Caco-2 (cell line): ENCODE results near the gene ZXDC. TPM values are rescaled to one million over a fixed set of nuclear protein-coding genes. Genes with fewer than 3 reads are reported as not detected.

Experiments used
- BruUV-seq: library from RNA; stranded (reverse); fragments of 400-500 nt; replicated peaks from 2 replicates; lab custom pipeline; 2021; lab: Mats Ljungman, UMichigan
- CTCF ChIA-PET: fragments of 300-600 bp; sonication (Branson Sonifier 250); formaldehyde crosslinking; loops from one replicate; lab custom pipeline; 2022; ENCODE audit warnings: antibody characterized with exemption; lab: Charles Lee
- POLR2A ChIA-PET: fragments of 300-600 bp; sonication (Branson Sonifier 250); formaldehyde crosslinking; loops from one replicate; lab custom pipeline; 2022; ENCODE audit warnings: antibody characterized with exemption; lab: Charles Lee
- DNase-seq, 2 experiments: peaks; one replicate each; pipeline versions ENCODE4 v3.0.0 to v3.0.0-alpha.2; 2020 to 2022
- H3K27me3 ChIP-seq: replicated peaks from 2 replicates; pipeline ENCODE4 v1.6.0; 2011; ENCODE audit warnings: low read length; ENCODE audit not compliant: control insufficient read depth, insufficient read depth
- H3K36me3 ChIP-seq: 2 replicates; pipeline ENCODE4 v1.5.1; 2011; ENCODE audit warnings: low read length; ENCODE audit not compliant: control insufficient read depth, insufficient read depth
- H3K4me1 ChIP-seq: fragments of 250-450 bp; sonication (Bioruptor Pico); 2 replicates; pipeline ENCODE4 v1.5.1; 2020; ENCODE audit warnings: mild to moderate bottlenecking
- H3K4me3 ChIP-seq: 2 replicates; pipeline ENCODE4 v1.5.1; 2011; ENCODE audit warnings: low read depth, mild to moderate bottlenecking, control low read depth, low read length
- H3K9me3 ChIP-seq: fragments of 250-450 bp; sonication (Bioruptor Pico); 2 replicates; pipeline ENCODE4 v1.5.1; 2020; ENCODE audit warnings: mild to moderate bottlenecking, moderate library complexity
- H3K27ac Mint-ChIP-seq: one replicate; pipeline ENCODE4 v1.8.0; 2022; ENCODE audit warnings: mixed read lengths; ENCODE audit not compliant: unreplicated experiment
- H3K27me3 Mint-ChIP-seq: one replicate; pipeline ENCODE4 v1.8.0; 2022; ENCODE audit warnings: mixed read lengths; ENCODE audit not compliant: insufficient read depth, unreplicated experiment
- H3K36me3 Mint-ChIP-seq: one replicate; pipeline ENCODE4 v1.8.0; 2022; ENCODE audit warnings: mild to moderate bottlenecking, mixed read lengths; ENCODE audit not compliant: insufficient read depth, unreplicated experiment
- H3K4me1 Mint-ChIP-seq: one replicate; pipeline ENCODE4 v1.8.0; 2022; ENCODE audit warnings: low read depth, mixed read lengths; ENCODE audit not compliant: unreplicated experiment
- H3K4me3 Mint-ChIP-seq: one replicate; pipeline ENCODE4 v1.8.0; 2022; ENCODE audit warnings: mild to moderate bottlenecking, moderate library complexity, mixed read lengths; ENCODE audit not compliant: unreplicated experiment
- H3K9me3 Mint-ChIP-seq: one replicate; pipeline ENCODE4 v1.8.0; 2022; ENCODE audit warnings: mixed read lengths; ENCODE audit not compliant: unreplicated experiment
- intact Hi-C: fragments of 100-400 bp; cut with micrococcal nuclease; formaldehyde crosslinking; loops from one replicate; pipeline ENCODE4 v1.10.0; 2022; ENCODE audit not compliant: unreplicated experiment
- total RNA-seq: library from RNA; stranded (reverse); gene quantifications from 2 replicates; pipeline ENCODE4 v1.2.3, GENCODE V29; 2022
- TF ChIP-seq, protein P1 (sequence below), 2 experiments: fragments of 200-600 bp in 1 of 2; IDR thresholded peaks; 1 replicate in 1 of 2; 2 replicates in 1 of 2; pipeline versions ENCODE4 v1.5.1 to v1.8.0; 2011 to 2022; ENCODE audit warnings: antibody characterized with exemption in 1 of 2, control low read depth in 1 of 2, inconsistent platforms in 1 of 2, low read depth in 1 of 2, low read length in 1 of 2, mild to moderate bottlenecking in 1 of 2, moderate library complexity in 1 of 2; ENCODE audit not compliant: insufficient read depth in 1 of 2, severe bottlenecking in 1 of 2, unreplicated experiment in 1 of 2

Gene ZXDC
- total RNA-seq, 1 experiment from 2014 or later: 28.7 TPM

DNA sequence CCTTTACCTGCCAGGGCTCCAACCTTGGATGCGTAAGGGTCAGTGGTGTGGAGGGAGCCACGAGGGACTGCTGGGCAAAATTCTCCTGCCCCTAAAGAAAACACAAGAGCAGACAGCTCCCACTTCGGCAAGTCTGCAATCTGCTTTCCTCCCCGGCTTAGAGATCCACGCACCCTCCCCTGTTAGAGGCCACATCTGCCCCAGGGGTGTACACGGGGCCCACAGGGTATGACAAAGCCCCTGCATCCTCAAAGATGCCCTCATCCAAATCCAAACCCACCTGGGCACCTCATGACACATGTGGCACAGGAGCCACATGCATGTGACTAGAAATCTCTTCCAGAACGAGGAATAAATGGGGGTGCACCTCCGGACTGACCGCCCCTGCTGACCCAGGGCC, 25.5 kb downstream of the ZXDC start:
- H3K27ac Mint-ChIP-seq: no peak overlapping the region
- ChIA-PET POLR2A (no interaction called here), CTCF (no interaction called here)
- H3K36me3 ChIP-seq: no peaks in the 10 kb centered on the region; the same call in none of the 2 replicates
- no peak for DNase-seq
- intact Hi-C loops: no loop called here
- H3K36me3 Mint-ChIP-seq: peaks cover 30% of the 10 kb centered on the region
- no peaks in the 10 kb centered on the region for H3K27me3 Mint-ChIP-seq
- H3K4me1 Mint-ChIP-seq: peaks cover 8% of the 10 kb centered on the region
- no peaks in the 10 kb centered on the region for H3K27me3 ChIP-seq
- peaks cover 10% of the 10 kb centered on the region for H3K4me1 ChIP-seq
- H3K9me3 ChIP-seq: no peaks in the 10 kb centered on the region
- no peak overlapping the region for H3K4me3 ChIP-seq
- H3K4me3 Mint-ChIP-seq: no peak overlapping the region
- TF ChIP-seq, protein P1, sequence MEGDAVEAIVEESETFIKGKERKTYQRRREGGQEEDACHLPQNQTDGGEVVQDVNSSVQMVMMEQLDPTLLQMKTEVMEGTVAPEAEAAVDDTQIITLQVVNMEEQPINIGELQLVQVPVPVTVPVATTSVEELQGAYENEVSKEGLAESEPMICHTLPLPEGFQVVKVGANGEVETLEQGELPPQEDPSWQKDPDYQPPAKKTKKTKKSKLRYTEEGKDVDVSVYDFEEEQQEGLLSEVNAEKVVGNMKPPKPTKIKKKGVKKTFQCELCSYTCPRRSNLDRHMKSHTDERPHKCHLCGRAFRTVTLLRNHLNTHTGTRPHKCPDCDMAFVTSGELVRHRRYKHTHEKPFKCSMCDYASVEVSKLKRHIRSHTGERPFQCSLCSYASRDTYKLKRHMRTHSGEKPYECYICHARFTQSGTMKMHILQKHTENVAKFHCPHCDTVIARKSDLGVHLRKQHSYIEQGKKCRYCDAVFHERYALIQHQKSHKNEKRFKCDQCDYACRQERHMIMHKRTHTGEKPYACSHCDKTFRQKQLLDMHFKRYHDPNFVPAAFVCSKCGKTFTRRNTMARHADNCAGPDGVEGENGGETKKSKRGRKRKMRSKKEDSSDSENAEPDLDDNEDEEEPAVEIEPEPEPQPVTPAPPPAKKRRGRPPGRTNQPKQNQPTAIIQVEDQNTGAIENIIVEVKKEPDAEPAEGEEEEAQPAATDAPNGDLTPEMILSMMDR (IDR thresholded peaks at IDR 0.05; ENCODE audit: insufficient read depth in 1 of 2, low read depth in 1 of 2, low read length in 1 of 2, severe bottlenecking in 1 of 2, unreplicated experiment in 1 of 2): no peak
- no TSS peak for BruUV-seq
- no peaks in the 10 kb centered on the region for H3K9me3 Mint-ChIP-seq

DNA sequence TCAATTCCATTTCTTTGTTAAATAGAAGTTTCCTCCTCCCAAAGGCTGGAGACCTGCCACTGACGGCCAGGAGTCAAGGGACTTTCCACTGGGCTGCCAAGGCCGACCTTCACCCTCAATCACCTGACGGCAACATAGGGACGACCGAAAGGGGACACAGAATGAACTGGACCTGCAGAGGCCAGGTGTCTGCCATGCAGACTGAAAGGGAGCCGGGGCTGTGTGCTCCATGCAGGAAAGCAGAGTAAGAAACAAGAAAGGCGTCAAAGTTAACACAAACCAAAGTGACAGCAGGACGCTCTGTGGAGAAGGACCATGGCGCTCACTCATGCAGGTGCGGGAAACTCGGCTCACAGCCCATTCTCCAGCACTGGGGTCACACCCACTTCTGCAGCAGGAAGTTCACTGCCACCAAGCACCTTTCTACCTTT, 26.1 kb downstream of the ZXDC start:
- DNase-seq: no peak
- peaks cover 24% of the 10 kb centered on the region for H3K36me3 Mint-ChIP-seq
- CTCF ChIA-PET: no interaction called here
- intact Hi-C loops: no loop called here
- peaks cover 8% of the 10 kb centered on the region for H3K4me1 Mint-ChIP-seq
- no peaks in the 10 kb centered on the region for H3K9me3 ChIP-seq
- H3K27ac Mint-ChIP-seq: no peak overlapping the region
- H3K36me3 ChIP-seq: no peaks in the 10 kb centered on the region; the same call in none of the 2 replicates
- TF ChIP-seq, protein P1 (IDR thresholded peaks at IDR 0.05; ENCODE audit: insufficient read depth in 1 of 2, low read depth in 1 of 2, low read length in 1 of 2, severe bottlenecking in 1 of 2, unreplicated experiment in 1 of 2): no peak
- no peaks in the 10 kb centered on the region for H3K27me3 ChIP-seq
- no peaks in the 10 kb centered on the region for H3K9me3 Mint-ChIP-seq
- no peaks in the 10 kb centered on the region for H3K27me3 Mint-ChIP-seq
- peaks cover 10% of the 10 kb centered on the region for H3K4me1 ChIP-seq
- POLR2A ChIA-PET: no interaction called here
- BruUV-seq: no TSS peak
- no peak overlapping the region for H3K4me3 ChIP-seq
- no peak overlapping the region for H3K4me3 Mint-ChIP-seq

DNA sequence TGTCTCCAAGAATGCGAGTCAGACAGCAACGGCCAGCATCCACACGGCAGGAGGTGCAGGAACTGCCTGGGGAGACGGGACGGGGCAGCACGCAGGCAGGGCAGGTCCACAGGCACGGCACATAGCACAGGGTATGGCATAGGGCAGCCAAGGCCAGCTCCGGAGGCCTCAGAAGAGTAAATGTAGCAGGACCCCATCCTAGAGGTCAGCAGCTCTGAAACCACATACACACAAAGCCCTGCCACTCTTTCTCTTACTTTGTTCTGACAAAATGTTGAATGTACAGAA, 26.9 kb downstream of the ZXDC start:
- POLR2A ChIA-PET: no interaction called here

More for the DNA sequence above, 26.9 kb downstream of the ZXDC start:
- Mint-ChIP-seq H3K36me3 (peaks cover 19% of the 10 kb centered on the region), H3K27ac (no peak overlapping the region), H3K4me3 (no peak overlapping the region), H3K4me1 (peaks cover 8% of the 10 kb centered on the region), H3K27me3 (no peaks in the 10 kb centered on the region), H3K9me3 (no peaks in the 10 kb centered on the region)
- BruUV-seq: no TSS peak
- CTCF ChIA-PET: no interaction called here
- TF ChIP-seq, protein P1 (IDR thresholded peaks at IDR 0.05; ENCODE audit: insufficient read depth in 1 of 2, low read depth in 1 of 2, low read length in 1 of 2, severe bottlenecking in 1 of 2, unreplicated experiment in 1 of 2): no peak
- DNase-seq: no peak
- no peaks in the 10 kb centered on the region; the same call in none of the 2 replicates for H3K36me3 ChIP-seq
- H3K4me1 ChIP-seq: peaks cover 10% of the 10 kb centered on the region
- no peak overlapping the region for H3K4me3 ChIP-seq
- no peaks in the 10 kb centered on the region for H3K9me3 ChIP-seq
- intact Hi-C loops: no loop called here
- H3K27me3 ChIP-seq: no peaks in the 10 kb centered on the region
